GM03348 (cell line): ENCODE data around the gene PPP1R9B.

Source experiments
- DNase-seq: peaks from one replicate; pipeline ENCODE4 v3.0.0; 2012; ENCODE audit warnings: low spot score

Gene PPP1R9B

DNA sequence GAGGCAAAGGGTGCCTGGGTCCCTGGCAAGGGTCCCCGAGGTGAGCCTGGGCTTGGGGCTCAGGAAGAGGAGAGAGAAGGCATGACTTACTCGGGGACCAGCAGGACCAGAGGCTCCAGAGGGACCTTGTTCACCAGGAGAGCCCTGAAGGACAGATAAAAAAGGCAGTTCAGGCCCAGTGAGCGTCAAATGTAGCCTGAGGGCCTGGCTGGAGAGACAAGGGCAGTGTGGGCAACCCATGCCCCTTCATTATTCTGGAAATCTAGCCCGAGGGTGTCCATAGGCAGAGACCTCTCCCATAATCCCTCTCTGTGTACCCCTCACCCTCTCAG is 36.9 kb upstream of the PPP1R9B start:
- no peak for DNase-seq

DNA sequence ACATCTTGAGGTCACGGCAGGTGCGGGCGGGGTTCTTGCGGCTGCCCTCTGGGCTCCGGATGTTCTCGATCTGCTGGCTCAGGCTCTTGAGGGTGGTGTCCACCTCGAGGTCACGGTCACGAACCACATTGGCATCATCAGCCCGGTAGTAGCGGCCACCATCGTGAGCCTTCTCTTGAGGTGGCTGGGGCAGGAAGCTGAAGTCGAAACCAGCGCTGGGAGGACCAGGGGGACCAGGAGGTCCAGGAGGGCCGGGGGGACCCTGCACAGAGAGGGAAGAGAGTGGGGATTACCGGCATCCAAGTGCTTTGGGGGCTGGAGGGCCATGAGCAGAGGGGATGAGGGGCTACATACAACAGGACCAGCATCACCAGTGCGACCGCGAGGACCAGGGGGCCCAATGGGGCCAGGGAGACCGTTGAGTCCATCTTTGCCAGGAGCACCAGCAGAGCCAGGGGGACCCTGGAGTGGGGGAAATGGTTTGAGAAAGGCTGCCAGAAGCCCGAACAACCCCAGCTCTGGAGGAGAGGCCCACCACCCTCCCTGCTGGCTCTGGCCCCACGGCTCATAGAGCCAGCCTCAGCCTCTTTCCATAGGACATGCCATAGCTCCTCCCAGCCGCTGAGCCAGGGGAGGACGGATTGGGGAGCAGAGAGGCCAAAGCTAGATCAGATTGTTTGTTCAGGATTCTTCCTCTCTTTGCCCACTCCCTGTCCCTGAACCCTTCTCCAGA is 36.4 kb upstream of the PPP1R9B start:
- peak; percentile 68 for DNase-seq

DNA sequence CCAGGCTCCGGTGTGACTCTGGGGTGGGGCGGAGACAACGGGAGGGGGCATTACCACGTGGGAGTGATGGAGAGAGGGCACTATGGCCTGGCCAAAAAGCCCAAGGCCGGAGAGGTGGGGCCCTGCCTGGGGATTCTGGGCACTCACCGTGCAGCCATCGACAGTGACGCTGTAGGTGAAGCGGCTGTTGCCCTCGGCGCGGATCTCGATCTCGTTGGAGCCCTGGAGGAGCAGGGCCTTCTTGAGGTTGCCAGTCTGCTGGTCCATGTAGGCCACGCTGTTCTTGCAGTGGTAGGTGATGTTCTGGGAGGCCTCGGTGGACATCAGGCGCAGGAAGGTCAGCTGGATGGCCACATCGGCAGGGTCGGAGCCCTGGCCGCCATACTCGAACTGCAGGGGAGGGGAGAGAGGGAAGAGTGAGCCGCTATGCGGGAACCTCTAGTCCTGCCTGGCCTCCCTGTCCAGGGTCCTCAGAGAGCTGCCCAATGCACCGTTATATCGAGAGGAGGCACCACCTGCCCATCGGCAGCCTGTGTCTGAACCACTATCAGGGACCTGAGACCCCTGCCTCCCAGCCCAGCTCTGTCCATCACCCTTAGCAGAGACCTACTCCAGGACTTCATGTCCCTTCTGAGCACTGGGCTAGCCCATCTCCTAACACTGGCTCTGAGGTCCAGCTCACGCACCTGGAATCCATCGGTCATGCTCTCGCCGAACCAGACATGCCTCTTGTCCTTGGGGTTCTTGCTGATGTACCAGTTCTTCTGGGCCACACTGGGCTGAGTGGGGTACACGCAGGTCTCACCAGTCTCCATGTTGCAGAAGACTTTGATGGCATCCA is 35.4 kb upstream of the PPP1R9B start:
- DNase-seq: no peak

DNA sequence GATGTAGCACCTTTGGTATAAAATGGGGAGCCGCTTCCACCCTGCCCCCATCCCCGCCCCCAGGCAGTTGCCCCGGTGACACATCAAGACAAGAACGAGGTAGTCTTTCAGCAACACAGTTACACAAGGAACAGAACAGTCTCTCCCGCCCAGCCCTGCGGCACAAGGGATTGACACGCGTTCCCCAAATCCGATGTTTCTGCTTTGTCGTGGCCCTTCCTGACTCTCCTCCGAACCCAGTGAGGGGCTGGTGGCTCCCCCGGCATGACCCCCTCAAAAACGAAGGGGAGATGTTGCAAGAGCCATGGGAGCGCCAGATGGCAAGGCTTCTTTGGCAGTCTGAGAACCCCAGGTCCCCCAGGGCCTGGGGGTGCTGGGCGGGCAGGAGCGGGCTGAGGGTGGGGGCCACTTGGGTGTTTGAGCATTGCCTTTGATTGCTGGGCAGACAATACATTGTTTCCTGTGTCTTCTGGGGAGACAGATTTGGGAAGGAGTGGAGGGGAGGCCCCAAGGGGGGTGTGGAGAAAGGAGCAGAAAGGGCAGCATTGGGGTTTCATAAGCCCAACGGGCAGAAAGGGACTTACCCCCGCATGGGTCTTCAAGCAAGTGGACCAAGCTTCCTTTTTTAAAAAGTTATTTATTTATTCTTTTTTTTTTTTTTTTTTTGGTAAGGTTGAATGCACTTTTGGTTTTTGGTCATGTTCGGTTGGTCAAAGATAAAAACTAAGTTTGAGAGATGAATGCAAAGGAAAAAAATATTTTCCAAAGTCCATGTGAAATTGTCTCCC is 34.3 kb upstream of the PPP1R9B start:
- DNase-seq: no peak

DNA sequence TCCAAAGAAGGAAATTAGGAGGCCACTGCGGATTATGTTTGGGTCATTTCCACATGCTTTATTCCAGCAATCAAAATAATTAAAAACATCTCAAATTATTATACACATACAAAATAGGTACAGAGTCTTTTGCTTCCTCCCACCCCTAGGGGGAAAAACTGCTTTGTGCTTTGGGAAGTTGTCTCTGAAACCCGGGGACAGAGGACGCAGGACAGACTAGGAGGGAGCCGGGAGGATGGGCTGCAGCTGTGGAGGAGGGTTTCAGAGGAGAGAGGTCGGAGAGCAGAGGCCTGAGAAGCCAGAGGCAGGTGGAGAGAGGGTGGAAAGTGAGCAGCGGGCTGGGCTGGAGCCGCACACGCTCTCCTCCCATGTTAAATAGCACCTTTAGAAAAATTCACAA is 33.6 kb upstream of the PPP1R9B start:
- DNase-seq: no peak

DNA sequence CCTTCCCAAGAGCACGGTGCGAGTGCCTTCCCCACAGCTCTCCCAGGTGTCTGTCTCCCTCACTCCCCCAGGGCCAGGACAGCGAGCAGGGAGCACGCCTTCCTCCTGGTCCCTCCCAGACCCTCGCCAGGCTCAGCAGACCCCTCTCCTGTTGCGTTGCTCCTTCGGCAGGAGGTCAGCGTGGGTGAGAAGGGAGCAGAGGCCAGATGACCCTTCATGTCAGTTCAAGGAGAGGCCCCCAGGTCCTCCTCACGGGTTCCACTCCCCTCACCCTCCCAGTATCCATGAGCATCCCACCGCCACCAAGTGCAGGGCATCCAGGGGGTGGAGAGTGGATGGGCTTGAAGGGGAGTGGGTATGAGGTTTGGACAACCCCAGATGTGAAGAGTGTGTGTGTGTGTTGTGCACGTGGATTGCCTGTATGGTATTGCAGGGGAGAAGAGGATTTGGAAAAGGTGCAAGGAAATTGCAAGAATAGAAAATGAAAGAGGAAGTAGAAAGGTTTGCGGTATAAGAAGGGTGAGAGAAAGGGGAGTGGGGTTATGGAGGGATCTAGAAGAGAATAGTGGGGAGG is 33.0 kb upstream of the PPP1R9B start:
- no peak for DNase-seq

DNA sequence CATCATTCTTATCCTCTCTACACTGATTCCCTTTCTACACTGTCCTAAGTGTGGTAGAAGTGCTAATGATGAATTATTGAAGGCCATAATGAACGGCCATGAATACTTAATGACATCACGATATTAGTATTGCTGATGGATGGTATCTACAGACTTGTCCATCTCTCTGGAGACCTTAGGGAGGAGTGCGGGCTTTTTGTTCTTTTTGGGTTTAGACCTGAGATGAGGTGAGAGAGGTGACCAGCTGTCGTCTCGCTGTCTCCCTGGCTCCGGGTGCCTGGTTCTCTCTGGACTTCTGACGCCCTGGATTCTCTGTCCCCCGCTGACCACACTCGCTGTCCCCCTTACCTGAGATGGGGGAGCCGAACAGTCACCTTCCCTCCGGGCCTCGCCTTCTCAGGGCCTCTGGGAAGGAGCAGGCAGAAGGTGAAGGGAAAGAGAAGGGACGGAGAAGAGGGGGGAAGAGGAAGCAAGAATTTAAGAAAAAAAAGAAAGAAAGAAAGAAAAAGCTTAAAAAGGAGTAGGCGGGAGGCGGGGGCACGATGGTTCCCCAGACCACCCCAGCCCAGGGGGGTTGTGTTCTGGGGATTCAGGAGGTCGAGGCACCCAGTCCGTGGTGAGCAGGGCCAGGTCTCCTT is 32.4 kb upstream of the PPP1R9B start:
- no peak for DNase-seq

DNA sequence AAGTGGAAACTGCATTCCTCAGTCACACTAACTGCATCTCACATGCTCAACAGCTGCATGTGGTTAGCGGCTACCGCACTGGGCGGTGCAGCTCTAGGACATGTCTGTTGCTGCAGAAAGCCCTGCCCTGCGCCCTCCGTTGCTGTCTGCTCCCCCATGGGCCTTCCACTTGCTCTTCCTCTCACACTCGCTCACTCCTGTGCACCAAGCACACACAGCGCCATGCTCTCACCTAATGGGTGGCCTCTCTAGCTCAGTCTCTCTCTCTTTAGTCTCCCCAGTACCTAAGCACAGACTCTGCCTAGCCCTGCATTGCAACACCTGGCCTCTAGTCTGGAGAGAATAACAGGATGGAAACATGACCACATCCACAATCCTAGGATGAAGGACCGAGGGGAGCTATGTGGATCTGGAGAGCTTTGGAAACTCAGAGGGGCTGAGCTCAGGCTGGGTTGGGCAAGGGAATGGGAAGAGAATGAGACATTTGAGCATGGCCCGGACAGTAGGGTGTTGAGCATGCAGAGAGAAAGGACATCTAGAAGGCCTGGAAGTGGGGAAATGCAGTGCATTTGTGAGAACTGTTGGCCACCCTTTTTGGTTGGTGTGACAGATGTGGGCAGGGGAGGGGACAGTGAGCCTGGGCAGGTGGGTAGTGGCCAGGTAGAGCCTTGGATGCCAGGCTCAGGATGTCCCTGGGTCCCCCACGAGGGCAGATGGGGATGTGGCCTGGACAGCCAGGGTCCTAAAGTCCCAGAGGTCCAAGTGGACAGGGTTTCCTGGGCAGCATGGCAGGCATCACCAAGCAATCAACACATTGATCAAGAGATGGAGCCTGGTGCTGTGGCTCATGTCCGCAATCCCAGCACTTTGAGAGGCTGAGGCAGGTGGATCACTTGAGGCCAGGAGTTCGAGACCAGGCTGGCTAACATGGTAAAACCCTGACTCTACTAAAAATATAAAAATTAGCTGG is 31.4 kb upstream of the PPP1R9B start:
- no peak for DNase-seq

DNA sequence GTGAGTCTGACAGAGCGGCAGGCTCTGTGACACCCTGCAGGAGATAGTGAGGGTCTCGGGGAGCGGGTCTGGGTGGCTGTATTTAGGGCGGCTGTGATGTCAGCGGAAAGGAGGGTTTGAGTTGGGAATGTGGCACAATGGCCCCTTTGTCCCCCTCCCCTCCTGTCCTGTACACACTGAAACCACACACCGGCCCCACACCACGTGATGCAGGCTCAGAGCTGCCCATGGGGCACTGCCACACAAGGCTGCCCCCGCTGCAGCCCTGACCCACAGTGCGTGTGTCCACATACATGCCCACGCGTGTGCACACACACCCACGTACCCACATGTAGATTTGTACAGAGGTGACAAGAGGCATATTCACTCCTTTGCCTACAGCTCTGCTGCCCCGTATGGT is 30.7 kb upstream of the PPP1R9B start:
- no peak for DNase-seq

DNA sequence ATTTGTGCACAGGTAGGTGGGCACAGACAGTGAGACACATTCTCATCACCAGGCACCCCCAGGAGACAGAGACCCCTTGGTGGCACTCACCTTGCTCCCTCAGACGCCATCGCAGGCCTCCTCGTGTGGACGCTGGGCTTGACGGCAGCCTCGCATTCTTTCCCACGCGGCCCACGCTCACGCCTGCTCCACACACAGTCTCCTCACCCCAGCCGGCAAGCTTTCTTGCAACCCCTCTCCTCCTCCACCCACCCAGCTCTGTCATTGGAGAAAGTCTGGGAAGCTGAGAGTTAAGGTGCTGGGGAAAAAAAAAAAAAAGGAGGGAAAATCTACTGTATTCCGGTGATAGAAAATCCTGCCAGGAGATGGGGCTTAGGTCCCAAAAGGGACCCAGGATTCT is 30.1 kb upstream of the PPP1R9B start:
- no peak for DNase-seq

DNA sequence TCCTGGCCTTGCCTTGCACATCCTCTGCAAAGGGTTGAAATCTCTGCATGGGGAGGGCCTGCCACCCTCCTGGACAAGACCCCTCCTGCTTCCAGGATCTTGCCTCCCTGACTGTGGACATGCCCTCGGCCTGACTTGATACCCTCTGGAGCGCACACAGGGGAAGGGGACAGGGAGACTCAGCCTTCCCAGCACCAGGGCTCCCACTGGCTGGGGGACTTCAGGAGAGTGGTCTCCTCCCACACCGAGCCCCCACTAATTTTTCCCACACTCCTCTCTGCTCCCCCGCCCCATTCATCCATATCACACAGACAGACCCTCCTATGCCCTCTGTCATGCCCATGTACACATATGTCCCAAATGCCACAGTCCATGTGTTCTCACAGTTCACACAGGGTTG is 29.6 kb upstream of the PPP1R9B start:
- DNase-seq: no peak

DNA sequence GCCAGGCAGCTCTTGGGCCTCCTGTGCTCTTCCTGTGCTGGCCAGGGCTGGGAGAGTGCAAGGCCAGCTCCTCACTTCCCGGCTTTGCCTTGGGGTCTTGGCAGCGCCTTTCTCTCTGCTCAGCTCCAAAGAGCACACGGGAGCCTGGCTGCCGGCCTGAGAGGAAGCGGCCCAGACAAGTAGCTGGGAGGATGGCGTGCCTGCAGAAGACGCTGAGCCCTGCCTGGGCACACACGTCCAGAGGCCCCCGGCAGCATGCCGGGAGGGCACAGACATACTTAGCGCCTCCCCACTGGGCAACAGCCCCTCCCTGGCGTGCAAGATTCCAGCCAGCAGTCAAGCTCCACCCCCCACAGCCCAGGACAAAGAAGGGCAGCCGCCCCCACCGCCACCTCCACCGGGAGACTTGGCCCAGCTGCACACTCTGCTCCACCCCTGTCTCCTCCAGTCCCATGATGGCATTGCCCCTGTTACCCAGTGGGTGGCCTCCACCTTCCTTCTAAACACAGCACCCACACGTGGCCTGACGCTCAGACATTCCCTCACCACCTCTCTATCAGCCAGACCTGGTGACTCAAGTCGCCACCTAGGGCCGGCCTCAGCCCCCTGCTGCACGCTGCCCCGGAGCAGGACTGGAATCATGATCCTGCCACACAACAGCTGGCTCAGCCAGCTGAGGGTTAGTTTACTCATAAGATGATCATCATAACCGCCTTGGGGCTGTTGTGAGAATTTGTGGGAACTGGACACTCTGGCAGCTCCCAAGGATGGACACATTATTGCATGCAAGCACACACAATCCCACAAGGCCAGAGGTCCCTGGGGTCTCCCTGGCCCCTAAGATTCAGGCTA is 27.7 kb upstream of the PPP1R9B start:
- DNase-seq: peak; percentile 89

DNA sequence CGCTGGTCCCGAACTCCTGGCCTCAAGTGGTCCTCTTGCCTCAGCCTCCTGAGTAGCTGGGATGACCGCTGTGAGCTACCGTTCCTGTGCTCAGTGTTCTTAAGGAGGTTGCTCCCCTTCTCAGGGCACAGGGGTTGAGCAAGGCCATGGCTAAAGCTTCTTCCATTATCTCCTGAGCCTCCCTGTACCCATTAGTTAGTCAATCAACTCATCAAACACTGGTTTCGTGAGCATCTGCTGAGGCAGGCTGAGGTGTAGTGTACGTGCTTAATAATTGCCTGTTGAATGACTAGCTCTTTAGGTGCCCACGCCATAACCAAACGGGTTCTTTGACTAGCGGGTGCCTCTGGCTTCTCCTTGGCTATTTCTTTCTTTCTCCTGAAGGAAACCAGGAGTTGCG is 27.0 kb upstream of the PPP1R9B start:
- DNase-seq: no peak

DNA sequence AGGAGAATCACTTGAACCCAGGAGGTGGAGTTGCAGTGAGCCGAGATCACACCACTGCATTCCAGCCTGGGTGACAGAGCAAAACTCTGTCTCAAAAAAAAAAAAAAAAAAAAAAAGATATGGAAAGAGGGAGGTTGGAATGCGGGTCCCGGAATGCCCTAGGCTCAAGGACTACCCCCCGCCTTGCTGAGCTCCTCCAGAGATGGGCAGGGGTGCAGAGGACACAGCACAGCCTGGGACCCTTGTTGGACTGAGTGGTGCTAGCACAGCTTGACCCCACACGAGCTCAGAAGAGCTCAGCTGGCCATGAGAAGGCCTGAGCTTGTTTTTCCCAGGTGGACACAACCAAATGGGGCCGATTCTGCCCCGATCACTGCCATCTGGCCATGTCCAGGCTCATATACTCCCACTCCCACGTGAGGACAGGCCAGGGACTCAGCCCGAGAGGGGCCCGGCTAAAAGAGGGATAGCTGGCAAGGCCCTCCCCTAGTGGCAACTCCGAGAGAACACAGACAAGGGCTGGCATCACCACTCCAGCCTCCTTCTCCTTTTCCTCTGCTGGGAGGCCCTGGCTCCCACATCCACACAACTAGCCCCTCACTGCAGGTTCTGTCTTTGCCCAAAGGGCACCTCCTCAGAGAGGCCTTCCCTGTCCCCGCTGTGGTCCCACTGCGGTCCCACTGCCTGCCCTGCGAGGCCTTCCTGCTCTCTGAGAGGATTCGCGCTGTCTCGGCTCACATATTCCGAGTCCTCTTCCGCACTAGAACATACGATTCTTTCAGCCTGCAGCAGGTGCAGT is 26.3 kb upstream of the PPP1R9B start:
- no peak for DNase-seq

DNA sequence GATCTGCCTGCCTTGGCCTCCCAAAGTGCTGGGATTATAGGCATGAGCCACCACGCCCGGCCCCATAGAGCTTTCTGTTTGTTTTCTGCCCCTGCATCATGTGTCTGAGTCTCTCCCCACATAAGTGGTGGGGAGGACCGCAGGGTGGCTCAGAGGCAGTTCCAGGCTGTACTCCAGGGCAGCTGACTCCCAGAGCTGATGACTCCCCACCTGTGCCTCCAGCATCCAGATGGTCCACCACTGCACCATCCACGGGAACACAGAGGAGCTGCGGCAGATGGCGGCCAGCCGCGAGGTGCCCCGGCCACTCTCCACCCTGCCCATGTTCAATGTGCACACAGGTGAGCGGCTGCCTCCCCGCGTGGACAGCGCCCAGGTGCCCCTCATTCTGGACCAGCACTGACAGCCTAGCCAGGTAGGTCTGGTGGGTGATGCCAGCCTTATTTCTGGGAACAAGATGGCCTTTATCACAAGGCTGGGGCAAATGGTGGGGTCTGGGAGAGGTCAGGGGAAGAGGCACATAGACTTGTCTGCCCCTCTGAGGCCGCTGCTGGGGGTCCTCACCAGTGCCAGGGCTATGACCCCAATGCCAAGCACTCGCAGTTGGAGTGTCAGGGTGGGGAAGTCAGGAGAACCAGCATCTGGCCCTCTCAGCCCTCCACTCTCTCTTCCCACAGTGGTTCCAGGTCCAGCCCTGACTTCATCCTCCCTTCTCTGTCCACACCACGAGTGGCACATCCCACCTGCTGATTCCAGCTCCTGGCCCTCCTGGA is 24.7 kb upstream of the PPP1R9B start:
- DNase-seq: no peak

DNA sequence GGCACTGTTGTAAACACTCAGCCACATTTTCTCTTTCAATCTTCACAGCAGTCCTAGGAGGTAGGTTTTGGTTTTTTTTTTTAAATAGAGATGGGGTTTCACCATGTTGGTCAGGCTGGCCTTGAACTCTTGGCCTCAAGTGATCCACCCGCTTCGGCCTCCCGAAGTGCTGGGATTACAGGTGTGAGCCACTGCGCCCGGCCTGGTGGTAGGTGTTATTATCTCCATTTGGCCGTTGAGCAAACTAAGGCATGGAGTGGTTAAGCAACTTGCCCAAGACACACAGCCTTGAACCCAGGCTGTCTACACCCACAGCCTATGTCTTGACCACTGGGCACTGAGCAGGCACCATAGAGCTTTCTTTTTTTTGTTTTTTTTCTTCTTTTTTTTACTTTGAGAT is 24.0 kb upstream of the PPP1R9B start:
- DNase-seq: no peak

DNA sequence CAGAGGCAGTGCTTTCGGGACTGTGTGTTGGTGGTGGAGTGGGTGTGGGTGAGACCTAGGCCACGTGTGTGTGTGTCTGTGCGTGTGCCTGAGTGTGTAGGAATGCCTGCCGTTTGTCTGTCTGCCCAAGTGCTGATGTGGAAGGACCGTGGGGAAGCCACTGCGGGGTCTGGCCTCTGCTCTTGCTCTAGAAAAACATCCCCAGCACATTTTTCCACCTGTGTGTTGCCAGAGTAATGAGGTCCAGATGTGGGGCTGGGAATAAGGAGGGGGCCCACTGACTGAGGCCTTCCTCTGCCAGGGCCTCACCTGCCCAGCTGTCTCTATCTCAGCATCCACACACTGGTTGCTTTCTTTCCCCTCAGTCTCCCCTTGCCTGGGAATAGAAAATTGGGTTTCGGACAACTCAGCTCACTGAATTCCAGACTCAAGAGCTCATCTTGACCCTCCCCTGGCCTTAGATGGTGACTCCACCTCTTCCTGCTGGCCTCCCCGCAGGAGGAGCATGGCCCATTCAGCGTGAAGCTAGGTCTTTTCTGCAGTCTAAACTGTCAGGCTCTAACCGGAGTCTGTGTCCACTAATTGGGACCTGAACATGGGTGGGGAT is 23.0 kb upstream of the PPP1R9B start:
- DNase-seq: peak; percentile 89

DNA sequence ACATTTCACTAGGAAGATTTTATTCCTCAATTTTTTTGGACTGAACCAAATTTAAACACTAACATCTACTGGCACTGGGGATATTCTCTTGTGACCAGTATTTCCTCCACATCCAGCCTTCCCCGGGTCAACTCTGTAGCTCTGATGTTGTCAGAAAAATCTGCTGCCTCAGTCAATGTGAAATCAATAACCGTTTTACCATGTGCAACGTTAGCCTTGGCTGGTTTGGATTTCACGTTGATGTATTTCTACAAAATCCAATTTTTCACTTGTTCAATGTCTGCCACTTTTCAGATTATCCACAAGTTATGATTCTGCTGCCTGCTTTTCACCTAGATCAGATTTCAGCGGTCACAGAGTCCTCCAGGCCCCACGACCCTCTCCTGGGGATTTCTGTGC is 22.5 kb upstream of the PPP1R9B start:
- no peak for DNase-seq
